Raji (cell line): ENCODE data around the gene PJA2.

ENCODE experiments used
- POLR2A ChIP-seq: IDR thresholded peaks from 2 replicates; pipeline ENCODE4 v1.6.1; 2011; ENCODE audit warnings: low read depth, low read length, control low read depth; ENCODE audit not compliant: insufficient read depth

The PJA2 gene

GRCh38 chr5:109305352-109305751 is 104.4 kb downstream of the PJA2 start:
- no peak for TF ChIP-seq POLR2A

- no peak for TF ChIP-seq POLR2A
Observed at GRCh38 chr5:109304309-109304708, 105.5 kb downstream of the PJA2 start.

GRCh38 chr5:109300367-109300766 is 109.4 kb downstream of the PJA2 start:
- TF ChIP-seq POLR2A = no peak

GRCh38 chr5:109299557-109299956 is 110.2 kb downstream of the PJA2 start:
- TF ChIP-seq POLR2A = no peak

- no peak for TF ChIP-seq POLR2A
Observed at GRCh38 chr5:109298794-109299193, 111.0 kb downstream of the PJA2 start.

- no peak for TF ChIP-seq POLR2A
Observed at GRCh38 chr5:109297900-109298299, 111.9 kb downstream of the PJA2 start.

GRCh38 chr5:109291090-109291489 is 118.7 kb downstream of the PJA2 start:
- no peak for TF ChIP-seq POLR2A

GRCh38 chr5:109290231-109290630 is 119.5 kb downstream of the PJA2 start:
- no peak for TF ChIP-seq POLR2A
